Measurements from ENCODE around the gene PLSCR4. TPM values are rescaled to one million over a fixed set of nuclear protein-coding genes. Genes with fewer than 3 reads are reported as not detected.

Gene PLSCR4
- total and polyA plus RNA-seq, 2 of the 8 experiments (the other 6 are each of a cell fraction or from before 2014, with no cell fraction given): 1.8 to 2.9 TPM

DNA sequence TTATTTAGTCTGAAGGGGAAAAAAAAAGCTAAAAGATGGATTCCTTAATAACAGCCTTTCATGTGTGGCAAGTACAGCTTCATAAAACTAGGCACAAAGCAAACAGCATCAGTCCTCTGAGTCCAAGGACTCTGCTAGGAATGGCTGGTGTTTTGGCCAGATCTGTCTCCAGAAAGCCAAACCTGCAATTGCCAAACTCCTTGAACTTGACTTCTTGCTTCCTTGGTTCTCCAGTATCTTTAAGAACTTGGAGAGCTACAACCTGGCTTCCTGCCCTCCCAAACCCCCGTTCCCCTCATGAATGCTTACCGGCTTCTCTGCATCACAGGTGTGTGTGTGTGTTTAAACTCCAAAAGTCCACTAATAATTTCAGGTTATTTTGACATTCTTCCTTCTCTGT, 88.3 kb downstream of the PLSCR4 start:
- no peaks in the 10 kb centered on the region for H3K9me3 ChIP-seq (ENCODE audit: insufficient read depth in 2 of 2, low read depth in 1 of 2, low read length in 1 of 2)
- H3K14ac ChIP-seq (ENCODE audit: insufficient read length): no peak overlapping the region
- peaks cover 11% of the 10 kb centered on the region for H3K23me2 ChIP-seq (ENCODE audit: low read depth, low read length)
- no peak overlapping the region for H2BK5ac ChIP-seq (ENCODE audit: low read depth, low read length)
- no peak overlapping the region for H3K9ac ChIP-seq (replicated peaks in 1 of 4; ENCODE audit: extremely low read depth in 1 of 4, low read depth in 3 of 4, low read length in 3 of 4)
- no peaks in the 10 kb centered on the region for H4K20me1 ChIP-seq (replicated peaks in 1 of 2; ENCODE audit: control insufficient read depth in 1 of 2, insufficient read depth in 2 of 2, low read length in 2 of 2)
- no peak overlapping the region for H2BK120ac ChIP-seq (replicated peaks; ENCODE audit: low read depth, low read length)
- H2BK12ac ChIP-seq (ENCODE audit: low read depth, low read length): no peak overlapping the region
- no peak overlapping the region for H4K8ac ChIP-seq (ENCODE audit: extremely low read depth, insufficient read depth, low read length)
- H4K91ac ChIP-seq (replicated peaks; ENCODE audit: insufficient read length, low read length): no peak overlapping the region
- H3K18ac ChIP-seq (ENCODE audit: extremely low read depth, low read length): no peak overlapping the region
- H3K56ac ChIP-seq (replicated peaks; ENCODE audit: insufficient read length, low read depth, low read length): no peak overlapping the region
- H2BK20ac ChIP-seq (ENCODE audit: low read length): no peak overlapping the region
- peaks cover 0 to 7% (median 3%) of the 10 kb centered on the region in 4 experiments; a peak in 3 of 7 replicates for H3K4me1 ChIP-seq (replicated peaks in 1 of 4; ENCODE audit: control insufficient read depth in 3 of 4, insufficient read depth in 4 of 4, low read length in 3 of 4)
- H3K4me3 ChIP-seq (ENCODE audit: extremely low read depth in 1 of 4, insufficient read depth in 2 of 4, low read depth in 3 of 4, low read length in 4 of 4): no peak overlapping the region
- no peak overlapping the region for H2AFZ ChIP-seq (ENCODE audit: low read length)
- H3K79me1 ChIP-seq (ENCODE audit: low read depth, low read length): no peaks in the 10 kb centered on the region
- FAIRE-seq: no peak
- H3K27me3 ChIP-seq (replicated peaks in 1 of 4; ENCODE audit: control insufficient read depth in 3 of 4, extremely low read depth in 1 of 4, insufficient read depth in 3 of 4, low read length in 3 of 4): peaks cover 0 to 6% (median 1%) of the 10 kb centered on the region in 4 experiments; a peak in 3 of 7 replicates
- no peak overlapping the region for H2AK5ac ChIP-seq (ENCODE audit: low read depth, low read length)
- no peak overlapping the region for H3K4me2 ChIP-seq (ENCODE audit: insufficient read depth in 1 of 2, low read depth in 2 of 2, low read length in 2 of 2)
- no peak overlapping the region for H3K27ac ChIP-seq (ENCODE audit: low read depth, low read length)
- POLR2A ChIA-PET (ENCODE audit: partially characterized antibody): interaction anchor here (1.2 to 2.3 kb wide), 2 partner anchors 10 to 97 kb away, joined by 4 to 6 read pairs; no protein-coding TSS in a partner anchor
- H3K79me2 ChIP-seq (ENCODE audit: control insufficient read depth in 1 of 2, insufficient read depth in 2 of 2, low read length in 2 of 2): peaks cover 0 to 22% of the 10 kb centered on the region in 2 experiments; a peak in 2 of 4 replicates
- H3K36me3 ChIP-seq (ENCODE audit: control insufficient read depth in 2 of 4, insufficient read depth in 4 of 4, low read length in 3 of 4): no peaks in the 10 kb centered on the region
- no peak overlapping the region for H2BK15ac ChIP-seq (ENCODE audit: low read length)
- H3K4ac ChIP-seq (replicated peaks; ENCODE audit: insufficient read length, low read depth, low read length): no peak overlapping the region
- H4K5ac ChIP-seq (ENCODE audit: insufficient read length, low read depth, low read length): no peak overlapping the region
- DNase-seq (ENCODE audit: low read depth in 1 of 2, low spot score in 2 of 2): no peak
- CTCF ChIA-PET (ENCODE audit: partially characterized antibody): interaction anchor here (0.6 to 3.1 kb wide), 6 partner anchors 9 to 1151 kb away, joined by 3 to 15 read pairs (median 3); no protein-coding TSS in a partner anchor
- 97% methylated on average over 2 of the region's 2 CpGs; no CpG with 5 or more reads in 1 of the 2 experiments for WGBS, 2 experiments (ENCODE audit: extremely low coverage in 1 of 2, insufficient coverage in 1 of 2, insufficient read length in 1 of 2, insufficient replicate concordance in 2 of 2, low coverage in 1 of 2, low lambda C conversion rate in 2 of 2, missing lambda C conversion rate in 1 of 2)
- no peak overlapping the region for H3K23ac ChIP-seq (ENCODE audit: insufficient read length)
- TF ChIP-seq TBP (IDR thresholded peaks at IDR 0.05; ENCODE audit: low read depth, low read length) (no peak), SRF (IDR thresholded peaks at IDR 0.05; ENCODE audit: low read depth, low read length) (no peak), KDM5A (IDR thresholded peaks at IDR 0.05; ENCODE audit: low read length) (no peak), JUN (IDR thresholded peaks at IDR 0.05; ENCODE audit: low read depth, low read length) (no peak), RXRA (IDR thresholded peaks at IDR 0.05; ENCODE audit: insufficient read depth, low read depth, low read length) (no peak), CBX8 (IDR thresholded peaks at IDR 0.05; ENCODE audit: borderline replicate concordance, low read depth, low read length) (no peak), EZH2 (IDR thresholded peaks at IDR 0.05; ENCODE audit: low read depth, low read length, severe bottlenecking) (no peak), EP300 (IDR thresholded peaks at IDR 0.05; ENCODE audit: borderline replicate concordance in 1 of 2, low read depth in 2 of 2, low read length in 2 of 2) (no peak), GTF2F1 (IDR thresholded peaks at IDR 0.05; ENCODE audit: borderline replicate concordance, low read depth, low read length) (no peak), CBX5 (IDR thresholded peaks at IDR 0.05; ENCODE audit: low read depth, low read length) (no peak)
- TF ChIP-seq, protein P1, sequence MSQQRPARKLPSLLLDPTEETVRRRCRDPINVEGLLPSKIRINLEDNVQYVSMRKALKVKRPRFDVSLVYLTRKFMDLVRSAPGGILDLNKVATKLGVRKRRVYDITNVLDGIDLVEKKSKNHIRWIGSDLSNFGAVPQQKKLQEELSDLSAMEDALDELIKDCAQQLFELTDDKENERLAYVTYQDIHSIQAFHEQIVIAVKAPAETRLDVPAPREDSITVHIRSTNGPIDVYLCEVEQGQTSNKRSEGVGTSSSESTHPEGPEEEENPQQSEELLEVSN (IDR thresholded peaks at IDR 0.05): no peak
- TF ChIP-seq, protein P2, sequence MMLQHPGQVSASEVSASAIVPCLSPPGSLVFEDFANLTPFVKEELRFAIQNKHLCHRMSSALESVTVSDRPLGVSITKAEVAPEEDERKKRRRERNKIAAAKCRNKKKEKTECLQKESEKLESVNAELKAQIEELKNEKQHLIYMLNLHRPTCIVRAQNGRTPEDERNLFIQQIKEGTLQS (IDR thresholded peaks at IDR 0.05; ENCODE audit: insufficient read depth, low read depth, low read length): no peak
